Esophagus squamous epithelium (tissue), 5 donors: Measurements from ENCODE around the gene TMEM131. TPM values are rescaled to one million over a fixed set of nuclear protein-coding genes. Genes with fewer than 3 reads are reported as not detected.

ENCODE experiments used
- DNase-seq: peaks from one replicate; lab custom pipeline; 2025; lab: John Stamatoyannopoulos, UW
- H3K27ac ChIP-seq, 4 donors: fragments of 200-600 bp; sonication (generic); one replicate each; pipeline ENCODE4 v1.5.1; 2016 to 2019; ENCODE audit warnings: mild to moderate bottlenecking in 1 of 4
- H3K27me3 ChIP-seq, 4 donors: fragments of 200-600 bp; sonication (generic); 1 replicate in 3 of 4; 2 replicates in 1 of 4; pipeline versions ENCODE4 v1.5.1 to v1.6.0; 2017 to 2021; ENCODE audit warnings: antibody characterized with exemption in 1 of 4
- H3K36me3 ChIP-seq, 3 donors: fragments of 200-600 bp; sonication (generic); one replicate each; pipeline ENCODE4 v1.5.1; 2016 to 2019
- H3K4me1 ChIP-seq, 3 donors: fragments of 200-600 bp; sonication (generic); one replicate each; pipeline ENCODE4 v1.5.1; 2017 to 2019
- H3K4me3 ChIP-seq, 4 donors: fragments of 200-600 bp; sonication (generic); 1 replicate in 3 of 4; 2 replicates in 1 of 4; pipeline ENCODE4 v1.5.1; 2016 to 2019; ENCODE audit warnings: mild to moderate bottlenecking in 2 of 4, moderate library complexity in 1 of 4
- H3K9me3 ChIP-seq, 3 donors: fragments of 200-600 bp; sonication (generic); one replicate each; pipeline ENCODE4 v1.5.1; 2016 to 2019
- CTCF ChIP-seq, 6 experiments: fragments of 450-650 bp in 4 of 6; fragments of 200-600 bp in 2 of 6; sonication (generic) in 2 of 6; IDR thresholded peaks; one replicate each; pipeline ENCODE4 v1.5.1; 2016 to 2019; ENCODE audit warnings: antibody characterized with exemption in 6 of 6, mild to moderate bottlenecking in 4 of 6, moderate library complexity in 4 of 6
- POLR2A ChIP-seq, 4 donors: fragments of 450-650 bp; IDR thresholded peaks; one replicate each; pipeline ENCODE4 v1.6.1; 2017; ENCODE audit warnings: antibody characterized with exemption in 4 of 4, mild to moderate bottlenecking in 4 of 4, moderate library complexity in 3 of 4
- WGBS, 2 donors: methylation state at CpG; one replicate each; pipeline ENCODE4 v1.1.5; 2018; 5-methylcytosine and 5-hydroxymethylcytosine counted together
- intact Hi-C: fragments of 100-400 bp; cut with DNase I; formaldehyde crosslinking; loops from one replicate; pipeline ENCODE4 v1.15.0; 2022
- total RNA-seq, 4 donors: library from RNA; depleted of rRNA; stranded (reverse); fragments of >200 nt; gene quantifications; one replicate each; pipeline ENCODE4 v1.1.0, GENCODE V29; 2016
- donor health status: DM: yes; HTN: yes; CAD: no.

Gene TMEM131
- total RNA-seq, 4 donors from 2014 or later, result 24.2 to 36.4 (median 28.1) TPM

GRCh38 chr2:97932975-97933662, 62.6 kb downstream of the TMEM131 start:
- no peak overlapping the region for H3K27ac ChIP-seq
- no peak for TF ChIP-seq POLR2A (IDR thresholded peaks at IDR 0.05)
- TF ChIP-seq CTCF (IDR thresholded peaks at IDR 0.05), result no peak
- intact Hi-C loops, result no loop called here
- H3K9me3 ChIP-seq, result no peaks in the 10 kb centered on the region
- H3K4me1 ChIP-seq, result peaks cover 12 to 50% (median 13%) of the 10 kb centered on the region in 3 donors
- no peak for DNase-seq
- H3K36me3 ChIP-seq, result no peaks in the 10 kb centered on the region
- H3K4me3 ChIP-seq, result no peak overlapping the region
- H3K27me3 ChIP-seq, result no peaks in the 10 kb centered on the region
- 80 to 88% methylated on average over 4 of the region's 4 CpGs for WGBS, 2 donors

- DNase-seq, result no peak
- no peaks in the 10 kb centered on the region for H3K9me3 ChIP-seq
- TF ChIP-seq CTCF (IDR thresholded peaks at IDR 0.05) (no peak), POLR2A (IDR thresholded peaks at IDR 0.05) (no peak)
- no peak overlapping the region for H3K27ac ChIP-seq
- no peak overlapping the region for H3K4me3 ChIP-seq
- intact Hi-C loops, result no loop called here
- no peaks in the 10 kb centered on the region for H3K27me3 ChIP-seq
- H3K36me3 ChIP-seq, result no peaks in the 10 kb centered on the region
- peaks cover 12 to 41% (median 13%) of the 10 kb centered on the region in 3 donors for H3K4me1 ChIP-seq
Measured at GRCh38 chr2:97931858-97932225, 63.9 kb downstream of the TMEM131 start.

GRCh38 chr2:97931118-97931857, 64.5 kb downstream of the TMEM131 start:
- Histone ChIP-seq H3K4me1 (peaks cover 11 to 37% (median 12%) of the 10 kb centered on the region in 3 donors), H3K36me3 (no peaks in the 10 kb centered on the region), H3K27ac (no peak overlapping the region), H3K27me3 (no peaks in the 10 kb centered on the region), H3K4me3 (no peak overlapping the region), H3K9me3 (no peaks in the 10 kb centered on the region)
- no peak for DNase-seq
- 48 to 51% methylated on average over 3 of the region's 3 CpGs for WGBS, 2 donors
- TF ChIP-seq CTCF (IDR thresholded peaks at IDR 0.05) (no peak), POLR2A (IDR thresholded peaks at IDR 0.05) (no peak)
- intact Hi-C loops, result no loop called here

- Histone ChIP-seq H3K36me3 (peaks cover 0 to 25% (median 0%) of the 10 kb centered on the region in 3 donors), H3K4me3 (no peak overlapping the region), H3K27me3 (no peaks in the 10 kb centered on the region), H3K27ac (no peak overlapping the region), H3K4me1 (peaks cover 0 to 12% (median 4%) of the 10 kb centered on the region in 3 donors), H3K9me3 (no peaks in the 10 kb centered on the region)
- no peak for DNase-seq
- TF ChIP-seq CTCF (IDR thresholded peaks at IDR 0.05), result no peak
- TF ChIP-seq POLR2A (IDR thresholded peaks at IDR 0.05), result no peak
- 92 to 94% methylated on average over 3 of the region's 3 CpGs for WGBS, 2 donors
- intact Hi-C loops, result no loop called here
Measured at GRCh38 chr2:97928591-97928990, 67.2 kb downstream of the TMEM131 start.

GRCh38 chr2:97926946-97927345, 68.8 kb downstream of the TMEM131 start:
- no peaks in the 10 kb centered on the region for H3K27me3 ChIP-seq
- 87 to 89% methylated on average over 2 of the region's 2 CpGs for WGBS, 2 donors
- H3K4me1 ChIP-seq, result peaks cover 0 to 12% (median 0%) of the 10 kb centered on the region in 3 donors
- peaks cover 0 to 41% (median 0%) of the 10 kb centered on the region in 3 donors for H3K36me3 ChIP-seq
- TF ChIP-seq CTCF (IDR thresholded peaks at IDR 0.05) (no peak), POLR2A (IDR thresholded peaks at IDR 0.05) (no peak)
- intact Hi-C loops, result no loop called here
- no peak overlapping the region for H3K4me3 ChIP-seq
- H3K27ac ChIP-seq, result no peak overlapping the region
- H3K9me3 ChIP-seq, result no peaks in the 10 kb centered on the region
- no peak for DNase-seq
